GM12891 (cell line): ENCODE measurements around the gene TRPM3.

Experiments used
- PAX5 ChIP-seq: IDR thresholded peaks from 2 replicates; pipeline ENCODE4 v1.6.1; 2011; ENCODE audit warnings: low read length, moderate library complexity, mild to moderate bottlenecking; ENCODE audit not compliant: insufficient read depth, severe bottlenecking
- POLR2A ChIP-seq: IDR thresholded peaks from 2 replicates; pipeline ENCODE4 v1.6.1; 2011; ENCODE audit warnings: low read depth, low read length, control low read depth
- POLR2AphosphoS5 ChIP-seq: IDR thresholded peaks from 2 replicates; pipeline ENCODE4 v1.6.1; 2011; ENCODE audit warnings: low read depth, low read length, control low read depth
- SPI1 ChIP-seq: IDR thresholded peaks from 2 replicates; pipeline ENCODE4 v1.6.1; 2011; ENCODE audit warnings: low read depth, low read length, control low read depth
- TAF1 ChIP-seq: IDR thresholded peaks from 2 replicates; pipeline ENCODE4 v1.6.1; 2011; ENCODE audit warnings: low read depth, low read length, control low read depth

GRCh38 chr9:70615464-70616138, 505.8 kb downstream of the TRPM3 start:
- no peak for TF ChIP-seq POLR2A
- TF ChIP-seq TAF1, result no peak
- TF ChIP-seq POLR2AphosphoS5, result no peak
- TF ChIP-seq PAX5, result no peak
- no peak for TF ChIP-seq SPI1
